Tibial artery (tissue), 4 donors: ENCODE data around the gene SLC16A3.

Source experiments
- DNase-seq, 2 donors: peaks; one replicate each; pipeline ENCODE4 v3.0.0-alpha.2; 2019
- H3K27ac ChIP-seq, 2 donors: fragments of 200-600 bp; sonication (generic) in 1 of 2; 1 replicate in 1 of 2; 2 replicates in 1 of 2; pipeline ENCODE4 v1.5.1; 2018 to 2019; ENCODE audit warnings: mild to moderate bottlenecking in 1 of 2
- H3K27me3 ChIP-seq, 2 donors: fragments of 200-600 bp; sonication (generic) in 1 of 2; one replicate each; pipeline versions ENCODE4 v1.5.1 to v1.6.0; 2016 to 2019
- H3K36me3 ChIP-seq, 3 donors: fragments of 200-600 bp; sonication (generic) in 2 of 3; one replicate each; pipeline ENCODE4 v1.5.1; 2016 to 2019; ENCODE audit warnings: mild to moderate bottlenecking in 2 of 3
- H3K4me1 ChIP-seq, 4 donors: fragments of 200-600 bp; sonication (generic) in 2 of 4; 1 replicate in 3 of 4; 2 replicates in 1 of 4; pipeline ENCODE4 v1.5.1; 2016 to 2019
- H3K4me3 ChIP-seq, 2 donors: fragments of 200-600 bp; sonication (generic) in 1 of 2; 1 replicate in 1 of 2; 2 replicates in 1 of 2; pipeline ENCODE4 v1.5.1; 2018 to 2019; ENCODE audit warnings: mild to moderate bottlenecking in 2 of 2
- H3K9me3 ChIP-seq, 3 donors: fragments of 200-600 bp; sonication (generic) in 1 of 3; one replicate each; pipeline ENCODE4 v1.5.1; 2016 to 2019
- intact Hi-C: fragments of 100-400 bp; cut with DNase I; formaldehyde crosslinking; loops from one replicate; pipeline ENCODE4 v1.15.0; 2023; ENCODE audit warnings: low total_unique reads
- TF ChIP-seq, protein P1 (sequence below), 2 experiments: fragments of 200-600 bp in 1 of 2; fragments of 450-650 bp in 1 of 2; IDR thresholded peaks; one replicate each; pipeline ENCODE4 v1.5.1; 2017 to 2019; ENCODE audit warnings: antibody characterized with exemption in 2 of 2, mild to moderate bottlenecking in 1 of 2, moderate library complexity in 1 of 2

The SLC16A3 gene

DNA sequence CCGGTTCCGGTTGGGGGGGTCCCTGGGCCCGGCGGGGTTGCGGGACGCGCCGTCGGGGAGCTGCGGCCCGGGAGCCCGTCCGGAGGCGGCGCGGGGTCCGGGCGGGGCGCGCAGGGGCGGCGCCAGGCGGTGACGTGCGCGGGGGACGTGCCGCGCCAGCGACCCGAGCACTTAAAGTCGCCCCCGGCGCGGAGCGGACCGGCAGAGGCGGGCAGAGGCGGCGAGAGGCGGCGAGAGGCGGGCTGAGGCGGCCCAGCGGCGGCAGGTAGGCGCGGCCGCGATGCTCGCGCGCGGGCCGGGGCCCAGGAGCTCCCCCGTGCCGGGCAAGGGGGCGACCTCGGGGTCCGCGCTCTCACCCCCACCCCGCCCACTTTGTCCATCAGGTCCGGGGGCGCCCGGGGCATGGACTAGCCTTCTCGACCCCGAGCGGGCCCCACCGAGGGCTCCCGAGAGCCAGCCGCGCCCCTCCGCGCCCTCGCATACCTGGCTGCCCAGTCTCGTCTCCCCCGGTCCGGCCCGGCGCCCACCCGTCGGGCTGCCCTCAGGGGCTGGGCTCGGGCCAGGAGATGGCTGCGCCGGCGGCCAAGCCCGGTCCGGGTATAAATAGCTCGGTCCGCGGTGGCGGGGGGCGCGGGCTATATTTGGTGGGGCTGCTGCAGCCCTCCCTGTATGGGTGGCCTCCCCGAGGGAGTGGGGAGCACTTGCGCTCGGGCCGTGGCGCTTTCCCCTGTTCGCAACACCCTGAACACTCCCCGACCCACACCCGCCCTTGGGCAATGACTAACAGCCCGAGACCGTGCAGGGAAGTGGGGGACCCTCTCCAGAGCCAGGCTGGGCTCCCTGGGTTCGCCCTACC, at the start of gene SLC16A3:
Gene SLC16A3, plus strand, starts transcription at position 201 of the 856 bp plus-strand sequence. CDS start 6,967 bp downstream, outside the sequence.
- peaks cover 0 to 53% (median 42%) of the 10 kb centered on the region in 4 donors for H3K4me1 ChIP-seq
- TF ChIP-seq, protein P1, sequence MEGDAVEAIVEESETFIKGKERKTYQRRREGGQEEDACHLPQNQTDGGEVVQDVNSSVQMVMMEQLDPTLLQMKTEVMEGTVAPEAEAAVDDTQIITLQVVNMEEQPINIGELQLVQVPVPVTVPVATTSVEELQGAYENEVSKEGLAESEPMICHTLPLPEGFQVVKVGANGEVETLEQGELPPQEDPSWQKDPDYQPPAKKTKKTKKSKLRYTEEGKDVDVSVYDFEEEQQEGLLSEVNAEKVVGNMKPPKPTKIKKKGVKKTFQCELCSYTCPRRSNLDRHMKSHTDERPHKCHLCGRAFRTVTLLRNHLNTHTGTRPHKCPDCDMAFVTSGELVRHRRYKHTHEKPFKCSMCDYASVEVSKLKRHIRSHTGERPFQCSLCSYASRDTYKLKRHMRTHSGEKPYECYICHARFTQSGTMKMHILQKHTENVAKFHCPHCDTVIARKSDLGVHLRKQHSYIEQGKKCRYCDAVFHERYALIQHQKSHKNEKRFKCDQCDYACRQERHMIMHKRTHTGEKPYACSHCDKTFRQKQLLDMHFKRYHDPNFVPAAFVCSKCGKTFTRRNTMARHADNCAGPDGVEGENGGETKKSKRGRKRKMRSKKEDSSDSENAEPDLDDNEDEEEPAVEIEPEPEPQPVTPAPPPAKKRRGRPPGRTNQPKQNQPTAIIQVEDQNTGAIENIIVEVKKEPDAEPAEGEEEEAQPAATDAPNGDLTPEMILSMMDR (IDR thresholded peaks at IDR 0.05): no peak
- peak in 1 of 2 donors; percentile 76 for DNase-seq

DNA sequence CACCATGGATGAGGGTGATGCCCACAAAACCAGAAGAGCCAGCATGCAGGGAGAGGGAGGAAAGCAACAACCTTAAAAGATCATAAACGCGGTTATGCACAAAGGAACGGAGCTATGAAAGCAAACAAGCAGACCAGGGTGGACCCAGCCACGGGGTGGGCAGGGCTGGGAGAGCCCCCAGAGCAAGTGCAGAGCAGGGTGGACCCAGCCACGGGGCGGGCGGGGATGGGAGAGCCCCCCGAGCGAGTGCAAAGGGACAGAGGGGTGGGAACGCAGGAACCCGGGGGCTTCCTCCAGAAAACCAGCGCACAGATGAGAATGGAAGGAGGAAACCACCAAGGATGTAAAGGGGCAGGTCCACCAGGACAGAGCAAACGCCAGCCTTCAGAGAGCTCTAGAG, 49.4 kb upstream of the SLC16A3 start:
- Histone ChIP-seq H3K27ac (no peak overlapping the region), H3K36me3 (peaks cover 0 to 76% (median 44%) of the 10 kb centered on the region in 3 donors), H3K27me3 (no peaks in the 10 kb centered on the region), H3K4me3 (no peak overlapping the region), H3K9me3 (no peaks in the 10 kb centered on the region), H3K4me1 (no peaks in the 10 kb centered on the region)
- DNase-seq: no peak
- intact Hi-C loops: no loop called here
- TF ChIP-seq, protein P1 (IDR thresholded peaks at IDR 0.05): no peak

More for the DNA sequence above, at the start of gene SLC16A3:
- intact Hi-C loops: no loop called here
- Histone ChIP-seq H3K36me3 (no peaks in the 10 kb centered on the region), H3K9me3 (no peaks in the 10 kb centered on the region), H3K4me3 (peak within 1 kb of the TSS; percentile 56 to 58), H3K27ac (peak within 1 kb of the TSS; percentile 82 to 92), H3K27me3 (peaks cover 0 to 33% of the 10 kb centered on the region in 2 donors)

- DNase-seq: no peak
- Histone ChIP-seq H3K27me3 (no peaks in the 10 kb centered on the region), H3K36me3 (peaks cover 5 to 78% (median 46%) of the 10 kb centered on the region in 3 donors), H3K9me3 (no peaks in the 10 kb centered on the region), H3K4me3 (no peak overlapping the region), H3K27ac (no peak overlapping the region), H3K4me1 (no peaks in the 10 kb centered on the region)
- intact Hi-C loops: no loop called here
- TF ChIP-seq, protein P1 (IDR thresholded peaks at IDR 0.05): no peak
Measured at GRCh38 chr17:82179946-82180475, 48.8 kb upstream of the SLC16A3 start.

GRCh38 chr17:82180776-82181528, 47.9 kb upstream of the SLC16A3 start:
- H3K27ac ChIP-seq: no peak overlapping the region

DNA sequence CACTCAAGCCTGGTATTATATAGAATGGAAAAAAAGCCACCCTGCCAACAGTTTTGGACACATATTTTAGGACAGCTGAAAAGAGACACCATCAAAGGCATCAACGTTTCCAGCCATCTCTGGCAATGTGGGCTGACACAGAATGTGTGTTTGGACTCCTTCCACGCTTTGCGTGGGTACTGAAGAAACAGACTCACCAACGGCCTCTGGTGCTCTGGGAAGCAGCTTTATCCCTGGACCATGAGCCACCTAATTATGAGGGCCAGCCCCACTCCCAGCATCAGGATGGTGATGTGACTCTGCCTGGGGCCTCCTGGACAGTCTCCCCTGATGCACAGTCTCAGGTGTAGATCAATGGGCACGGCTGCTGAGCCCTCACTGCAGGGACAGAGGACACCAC, 44.1 kb upstream of the SLC16A3 start:
- no peak for DNase-seq
- TF ChIP-seq, protein P1 (IDR thresholded peaks at IDR 0.05): no peak
- Histone ChIP-seq H3K9me3 (no peaks in the 10 kb centered on the region), H3K27me3 (no peaks in the 10 kb centered on the region), H3K4me1 (no peaks in the 10 kb centered on the region), H3K4me3 (no peak overlapping the region), H3K27ac (no peak overlapping the region), H3K36me3 (peaks cover 5 to 66% (median 49%) of the 10 kb centered on the region in 3 donors)
- intact Hi-C loops: no loop called here

More at GRCh38 chr17:82180776-82181528, 47.9 kb upstream of the SLC16A3 start:
- H3K9me3 ChIP-seq: no peaks in the 10 kb centered on the region
- H3K27me3 ChIP-seq: no peaks in the 10 kb centered on the region
- TF ChIP-seq, protein P1 (IDR thresholded peaks at IDR 0.05): no peak
- intact Hi-C loops: no loop called here
- no peaks in the 10 kb centered on the region for H3K4me1 ChIP-seq
- no peak for DNase-seq
- H3K4me3 ChIP-seq: no peak overlapping the region
- peaks cover 5 to 82% (median 46%) of the 10 kb centered on the region in 3 donors for H3K36me3 ChIP-seq
